Measurements from ENCODE around the gene ANKRD16. TPM values are rescaled to one million over a fixed set of nuclear protein-coding genes. Genes with fewer than 3 reads are reported as not detected.

Gene ANKRD16
- total and polyA plus RNA-seq, 2 of the 13 experiments (the other 11 are each of a cell fraction or from before 2014, with no cell fraction given) = 8.0 to 11.4 TPM

DNA sequence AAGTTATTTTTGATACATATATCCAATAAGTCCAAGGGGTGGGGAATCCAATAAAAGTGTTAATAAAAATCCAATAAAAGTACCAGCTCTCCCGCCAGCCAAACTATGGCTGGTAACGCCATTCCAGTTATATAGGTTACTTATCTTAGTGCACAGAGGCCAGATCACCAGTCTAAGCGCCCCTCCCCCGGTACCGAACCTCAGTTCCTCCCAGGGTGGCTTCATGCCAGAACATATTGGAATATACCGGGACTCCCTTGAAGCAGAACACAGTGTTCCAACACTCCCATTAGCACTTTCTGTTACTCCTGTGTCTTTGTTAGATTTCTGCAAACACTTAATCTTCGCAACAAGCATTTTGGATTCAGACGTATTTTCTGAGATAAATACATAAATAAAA, 7.8 kb upstream of the ANKRD16 start:
- intact Hi-C loops (cut with micrococcal nuclease; ENCODE audit: unreplicated experiment) (no loop called here), in situ Hi-C loops (cut with HindIII; ENCODE audit: extremely low pct_ligation_motif_present, low pct_unique_long_range_greater_than_20kb) (no loop called here)
- TF ChIP-seq ZBTB21 (CRISPR knock-in tag; IDR thresholded peaks at IDR 0.05) = no peak
- TF ChIP-seq, protein P1, sequence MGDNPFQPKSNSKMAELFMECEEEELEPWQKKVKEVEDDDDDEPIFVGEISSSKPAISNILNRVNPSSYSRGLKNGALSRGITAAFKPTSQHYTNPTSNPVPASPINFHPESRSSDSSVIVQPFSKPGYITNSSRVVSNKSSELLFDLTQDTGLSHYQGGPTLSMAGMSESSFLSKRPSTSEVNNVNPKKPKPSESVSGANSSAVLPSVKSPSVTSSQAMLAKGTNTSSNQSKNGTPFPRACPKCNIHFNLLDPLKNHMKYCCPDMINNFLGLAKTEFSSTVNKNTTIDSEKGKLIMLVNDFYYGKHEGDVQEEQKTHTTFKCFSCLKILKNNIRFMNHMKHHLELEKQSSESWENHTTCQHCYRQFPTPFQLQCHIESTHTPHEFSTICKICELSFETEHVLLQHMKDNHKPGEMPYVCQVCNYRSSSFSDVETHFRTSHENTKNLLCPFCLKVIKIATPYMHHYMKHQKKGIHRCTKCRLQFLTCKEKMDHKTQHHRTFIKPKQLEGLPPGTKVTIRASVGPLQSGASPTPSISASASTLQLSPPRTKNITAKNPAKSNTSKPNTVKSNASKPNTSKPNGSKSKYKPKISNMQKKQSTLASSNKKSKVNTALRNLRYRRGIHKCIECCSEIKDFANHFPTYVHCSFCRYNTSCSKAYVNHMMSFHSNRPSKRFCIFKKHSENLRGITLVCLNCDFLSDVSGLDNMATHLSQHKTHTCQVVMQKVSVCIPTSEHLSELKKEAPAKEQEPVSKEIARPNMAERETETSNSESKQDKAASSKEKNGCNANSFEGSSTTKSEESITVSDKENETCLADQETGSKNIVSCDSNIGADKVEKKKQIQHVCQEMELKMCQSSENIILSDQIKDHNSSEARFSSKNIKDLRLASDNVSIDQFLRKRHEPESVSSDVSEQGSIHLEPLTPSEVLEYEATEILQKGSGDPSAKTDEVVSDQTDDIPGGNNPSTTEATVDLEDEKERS (CRISPR knock-in tag; IDR thresholded peaks at IDR 0.05) = no peak
- TF ChIP-seq, protein P2, sequence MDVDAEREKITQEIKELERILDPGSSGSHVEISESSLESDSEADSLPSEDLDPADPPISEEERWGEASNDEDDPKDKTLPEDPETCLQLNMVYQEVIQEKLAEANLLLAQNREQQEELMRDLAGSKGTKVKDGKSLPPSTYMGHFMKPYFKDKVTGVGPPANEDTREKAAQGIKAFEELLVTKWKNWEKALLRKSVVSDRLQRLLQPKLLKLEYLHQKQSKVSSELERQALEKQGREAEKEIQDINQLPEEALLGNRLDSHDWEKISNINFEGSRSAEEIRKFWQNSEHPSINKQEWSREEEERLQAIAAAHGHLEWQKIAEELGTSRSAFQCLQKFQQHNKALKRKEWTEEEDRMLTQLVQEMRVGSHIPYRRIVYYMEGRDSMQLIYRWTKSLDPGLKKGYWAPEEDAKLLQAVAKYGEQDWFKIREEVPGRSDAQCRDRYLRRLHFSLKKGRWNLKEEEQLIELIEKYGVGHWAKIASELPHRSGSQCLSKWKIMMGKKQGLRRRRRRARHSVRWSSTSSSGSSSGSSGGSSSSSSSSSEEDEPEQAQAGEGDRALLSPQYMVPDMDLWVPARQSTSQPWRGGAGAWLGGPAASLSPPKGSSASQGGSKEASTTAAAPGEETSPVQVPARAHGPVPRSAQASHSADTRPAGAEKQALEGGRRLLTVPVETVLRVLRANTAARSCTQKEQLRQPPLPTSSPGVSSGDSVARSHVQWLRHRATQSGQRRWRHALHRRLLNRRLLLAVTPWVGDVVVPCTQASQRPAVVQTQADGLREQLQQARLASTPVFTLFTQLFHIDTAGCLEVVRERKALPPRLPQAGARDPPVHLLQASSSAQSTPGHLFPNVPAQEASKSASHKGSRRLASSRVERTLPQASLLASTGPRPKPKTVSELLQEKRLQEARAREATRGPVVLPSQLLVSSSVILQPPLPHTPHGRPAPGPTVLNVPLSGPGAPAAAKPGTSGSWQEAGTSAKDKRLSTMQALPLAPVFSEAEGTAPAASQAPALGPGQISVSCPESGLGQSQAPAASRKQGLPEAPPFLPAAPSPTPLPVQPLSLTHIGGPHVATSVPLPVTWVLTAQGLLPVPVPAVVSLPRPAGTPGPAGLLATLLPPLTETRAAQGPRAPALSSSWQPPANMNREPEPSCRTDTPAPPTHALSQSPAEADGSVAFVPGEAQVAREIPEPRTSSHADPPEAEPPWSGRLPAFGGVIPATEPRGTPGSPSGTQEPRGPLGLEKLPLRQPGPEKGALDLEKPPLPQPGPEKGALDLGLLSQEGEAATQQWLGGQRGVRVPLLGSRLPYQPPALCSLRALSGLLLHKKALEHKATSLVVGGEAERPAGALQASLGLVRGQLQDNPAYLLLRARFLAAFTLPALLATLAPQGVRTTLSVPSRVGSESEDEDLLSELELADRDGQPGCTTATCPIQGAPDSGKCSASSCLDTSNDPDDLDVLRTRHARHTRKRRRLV (CRISPR knock-in tag; IDR thresholded peaks at IDR 0.05) = no peak
- TF ChIP-seq ISL2 (CRISPR knock-in tag; IDR thresholded peaks at IDR 0.05) = no peak
- no peak for TF ChIP-seq ARID2 (CRISPR knock-in tag; IDR thresholded peaks at IDR 0.05; ENCODE audit: borderline replicate concordance)
- TF ChIP-seq ZNF354B (CRISPR knock-in tag; IDR thresholded peaks at IDR 0.05) = no peak
- TF ChIP-seq GLI4 (CRISPR knock-in tag; IDR thresholded peaks at IDR 0.05; ENCODE audit: borderline replicate concordance) = no peak
- TF ChIP-seq YEATS4 (CRISPR knock-in tag; IDR thresholded peaks at IDR 0.05; ENCODE audit: borderline replicate concordance) = no peak
- TF ChIP-seq HNRNPL (IDR thresholded peaks at IDR 0.05; ENCODE audit: low read depth, low read length) = no peak
- TF ChIP-seq E2F5 (CRISPR knock-in tag; conservative IDR thresholded peaks at IDR 0.05) = no peak
- no peak for TF ChIP-seq ISX (CRISPR knock-in tag; conservative IDR thresholded peaks at IDR 0.05)
- no peak for TF ChIP-seq FOXA1 (IDR thresholded peaks at IDR 0.05)
- TF ChIP-seq FOXA1 (CRISPR knock-in tag; IDR thresholded peaks at IDR 0.05) = no peak
- Histone ChIP-seq H3K27me3 (ENCODE audit: control insufficient read depth in 1 of 2, insufficient read depth in 2 of 2, low read length in 2 of 2) (no peaks in the 10 kb centered on the region), H3K4me1 (ENCODE audit: insufficient read depth, low read length) (peaks cover 10% of the 10 kb centered on the region), H4K20me1 (ENCODE audit: insufficient read depth, low read length) (peaks cover 1% of the 10 kb centered on the region; the same call in 1 of the 2 replicates), H3K4me3 (replicated peaks in 1 of 3; ENCODE audit: insufficient read depth in 1 of 3, low read depth in 2 of 3, low read length in 3 of 3) (no peak overlapping the region), H3K36me3 (replicated peaks in 1 of 2; ENCODE audit: control insufficient read depth in 1 of 2, insufficient read depth in 2 of 2, low read length in 2 of 2) (peaks cover 8 to 20% of the 10 kb centered on the region in 2 experiments), H3K27ac (ENCODE audit: extremely low read length, insufficient read depth, low read length) (no peak overlapping the region), H3K79me2 (ENCODE audit: insufficient read depth, low read length) (peaks cover 29% of the 10 kb centered on the region), H3K9me3 (ENCODE audit: low read length) (no peaks in the 10 kb centered on the region), H3K9ac (ENCODE audit: insufficient read depth, low read depth, low read length) (no peak overlapping the region), H3K4me2 (ENCODE audit: low read depth, low read length) (no peak overlapping the region), H2AFZ (ENCODE audit: low read length) (no peak overlapping the region)
- ChIA-PET CTCF (ENCODE audit: low intra/inter-chr PET ratio, low total read pairs) (no interaction called here), POLR2A (no interaction called here)
- ATAC-seq = no peak
- BruUV-seq (replicated peaks) = no TSS peak
- WGBS (ENCODE audit: low lambda C conversion rate) = 98% methylated on average over 8 of the region's 8 CpGs
- no peak for DNase-seq (ENCODE audit: low spot score)
- no peak for FAIRE-seq
